Caco-2 (cell line): ENCODE data around the gene SMIM13. TPM values are rescaled to one million over a fixed set of nuclear protein-coding genes. Genes with fewer than 3 reads are reported as not detected.
"Not testable (repeated sequence)": the region's sequence is repeated elsewhere in the genome, so short reads cannot be mapped to it uniquely, and the experiment has no call there.

Experiments used
- BruUV-seq: library from RNA; stranded (reverse); fragments of 400-500 nt; replicated peaks from 2 replicates; lab custom pipeline; 2021; lab: Mats Ljungman, UMichigan
- CTCF ChIA-PET: fragments of 300-600 bp; sonication (Branson Sonifier 250); formaldehyde crosslinking; loops from one replicate; lab custom pipeline; 2022; ENCODE audit warnings: antibody characterized with exemption; lab: Charles Lee
- POLR2A ChIA-PET: fragments of 300-600 bp; sonication (Branson Sonifier 250); formaldehyde crosslinking; loops from one replicate; lab custom pipeline; 2022; ENCODE audit warnings: antibody characterized with exemption; lab: Charles Lee
- DNase-seq, 2 experiments: peaks; one replicate each; pipeline versions ENCODE4 v3.0.0 to v3.0.0-alpha.2; 2020 to 2022
- H3K27me3 ChIP-seq: replicated peaks from 2 replicates; pipeline ENCODE4 v1.6.0; 2011; ENCODE audit warnings: low read length; ENCODE audit not compliant: control insufficient read depth, insufficient read depth
- H3K36me3 ChIP-seq: 2 replicates; pipeline ENCODE4 v1.5.1; 2011; ENCODE audit warnings: low read length; ENCODE audit not compliant: control insufficient read depth, insufficient read depth
- H3K4me1 ChIP-seq: fragments of 250-450 bp; sonication (Bioruptor Pico); 2 replicates; pipeline ENCODE4 v1.5.1; 2020; ENCODE audit warnings: mild to moderate bottlenecking
- H3K4me3 ChIP-seq: 2 replicates; pipeline ENCODE4 v1.5.1; 2011; ENCODE audit warnings: low read depth, mild to moderate bottlenecking, control low read depth, low read length
- H3K9me3 ChIP-seq: fragments of 250-450 bp; sonication (Bioruptor Pico); 2 replicates; pipeline ENCODE4 v1.5.1; 2020; ENCODE audit warnings: mild to moderate bottlenecking, moderate library complexity
- H3K27ac Mint-ChIP-seq: one replicate; pipeline ENCODE4 v1.8.0; 2022; ENCODE audit warnings: mixed read lengths; ENCODE audit not compliant: unreplicated experiment
- H3K27me3 Mint-ChIP-seq: one replicate; pipeline ENCODE4 v1.8.0; 2022; ENCODE audit warnings: mixed read lengths; ENCODE audit not compliant: insufficient read depth, unreplicated experiment
- H3K36me3 Mint-ChIP-seq: one replicate; pipeline ENCODE4 v1.8.0; 2022; ENCODE audit warnings: mild to moderate bottlenecking, mixed read lengths; ENCODE audit not compliant: insufficient read depth, unreplicated experiment
- H3K4me1 Mint-ChIP-seq: one replicate; pipeline ENCODE4 v1.8.0; 2022; ENCODE audit warnings: low read depth, mixed read lengths; ENCODE audit not compliant: unreplicated experiment
- H3K4me3 Mint-ChIP-seq: one replicate; pipeline ENCODE4 v1.8.0; 2022; ENCODE audit warnings: mild to moderate bottlenecking, moderate library complexity, mixed read lengths; ENCODE audit not compliant: unreplicated experiment
- H3K9me3 Mint-ChIP-seq: one replicate; pipeline ENCODE4 v1.8.0; 2022; ENCODE audit warnings: mixed read lengths; ENCODE audit not compliant: unreplicated experiment
- intact Hi-C: fragments of 100-400 bp; cut with micrococcal nuclease; formaldehyde crosslinking; loops from one replicate; pipeline ENCODE4 v1.10.0; 2022; ENCODE audit not compliant: unreplicated experiment
- total RNA-seq: library from RNA; stranded (reverse); gene quantifications from 2 replicates; pipeline ENCODE4 v1.2.3, GENCODE V29; 2022
- TF ChIP-seq, protein P1 (sequence below), 2 experiments: fragments of 200-600 bp in 1 of 2; IDR thresholded peaks; 1 replicate in 1 of 2; 2 replicates in 1 of 2; pipeline versions ENCODE4 v1.5.1 to v1.8.0; 2011 to 2022; ENCODE audit warnings: antibody characterized with exemption in 1 of 2, control low read depth in 1 of 2, inconsistent platforms in 1 of 2, low read depth in 1 of 2, low read length in 1 of 2, mild to moderate bottlenecking in 1 of 2, moderate library complexity in 1 of 2; ENCODE audit not compliant: insufficient read depth in 1 of 2, severe bottlenecking in 1 of 2, unreplicated experiment in 1 of 2

Gene SMIM13
- total RNA-seq, 1 experiment from 2014 or later: 18.8 TPM

- no peak overlapping the region for H3K27ac Mint-ChIP-seq
- POLR2A ChIA-PET: no interaction called here
- H3K9me3 ChIP-seq: 0 out of 2 replicates have a peak, but pooled peaks cover 2% of the 10 kb centered on the region
- H3K9me3 Mint-ChIP-seq: no peaks in the 10 kb centered on the region
- no peaks in the 10 kb centered on the region for H3K27me3 ChIP-seq
- TF ChIP-seq, protein P1, sequence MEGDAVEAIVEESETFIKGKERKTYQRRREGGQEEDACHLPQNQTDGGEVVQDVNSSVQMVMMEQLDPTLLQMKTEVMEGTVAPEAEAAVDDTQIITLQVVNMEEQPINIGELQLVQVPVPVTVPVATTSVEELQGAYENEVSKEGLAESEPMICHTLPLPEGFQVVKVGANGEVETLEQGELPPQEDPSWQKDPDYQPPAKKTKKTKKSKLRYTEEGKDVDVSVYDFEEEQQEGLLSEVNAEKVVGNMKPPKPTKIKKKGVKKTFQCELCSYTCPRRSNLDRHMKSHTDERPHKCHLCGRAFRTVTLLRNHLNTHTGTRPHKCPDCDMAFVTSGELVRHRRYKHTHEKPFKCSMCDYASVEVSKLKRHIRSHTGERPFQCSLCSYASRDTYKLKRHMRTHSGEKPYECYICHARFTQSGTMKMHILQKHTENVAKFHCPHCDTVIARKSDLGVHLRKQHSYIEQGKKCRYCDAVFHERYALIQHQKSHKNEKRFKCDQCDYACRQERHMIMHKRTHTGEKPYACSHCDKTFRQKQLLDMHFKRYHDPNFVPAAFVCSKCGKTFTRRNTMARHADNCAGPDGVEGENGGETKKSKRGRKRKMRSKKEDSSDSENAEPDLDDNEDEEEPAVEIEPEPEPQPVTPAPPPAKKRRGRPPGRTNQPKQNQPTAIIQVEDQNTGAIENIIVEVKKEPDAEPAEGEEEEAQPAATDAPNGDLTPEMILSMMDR (IDR thresholded peaks at IDR 0.05; ENCODE audit: insufficient read depth in 1 of 2, low read depth in 1 of 2, low read length in 1 of 2, severe bottlenecking in 1 of 2, unreplicated experiment in 1 of 2): no peak
- peaks cover 11% of the 10 kb centered on the region for H3K4me1 ChIP-seq
- CTCF ChIA-PET: no interaction called here
- no TSS peak for BruUV-seq
- H3K4me3 Mint-ChIP-seq: no peak overlapping the region
- H3K4me3 ChIP-seq: no peak overlapping the region
- no peak for DNase-seq
- no peaks in the 10 kb centered on the region for H3K36me3 ChIP-seq
- H3K27me3 Mint-ChIP-seq: no peaks in the 10 kb centered on the region
- no peaks in the 10 kb centered on the region for H3K36me3 Mint-ChIP-seq
- intact Hi-C loops: no loop called here
- peaks cover 4% of the 10 kb centered on the region for H3K4me1 Mint-ChIP-seq
These were observed 10.1 kb upstream of the SMIM13 start for GRCh38 chr6:11083491-11083890.

DNA sequence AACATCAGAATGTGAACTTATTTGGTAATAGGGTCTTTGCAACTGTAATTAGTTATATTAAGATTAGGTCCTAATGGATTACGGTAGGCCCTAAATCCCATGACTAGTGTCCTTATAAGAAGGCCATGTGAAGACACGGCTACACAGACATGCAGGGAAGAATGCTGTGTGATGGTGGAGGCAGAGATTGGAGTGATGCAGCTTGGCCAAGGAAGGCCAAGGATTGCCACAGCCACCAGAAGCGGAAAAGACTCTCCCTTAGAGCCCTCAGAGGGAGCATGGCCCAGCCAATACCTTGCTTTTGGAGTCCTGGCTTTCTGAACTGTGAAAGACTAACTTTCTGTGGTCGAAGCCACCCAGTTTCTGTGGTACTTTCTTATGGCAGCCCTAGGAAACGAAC lies 9.7 kb upstream of the SMIM13 start:
- TF ChIP-seq, protein P1 (IDR thresholded peaks at IDR 0.05; ENCODE audit: insufficient read depth in 1 of 2, low read depth in 1 of 2, low read length in 1 of 2, severe bottlenecking in 1 of 2, unreplicated experiment in 1 of 2): no peak
- BruUV-seq: no TSS peak

DNA sequence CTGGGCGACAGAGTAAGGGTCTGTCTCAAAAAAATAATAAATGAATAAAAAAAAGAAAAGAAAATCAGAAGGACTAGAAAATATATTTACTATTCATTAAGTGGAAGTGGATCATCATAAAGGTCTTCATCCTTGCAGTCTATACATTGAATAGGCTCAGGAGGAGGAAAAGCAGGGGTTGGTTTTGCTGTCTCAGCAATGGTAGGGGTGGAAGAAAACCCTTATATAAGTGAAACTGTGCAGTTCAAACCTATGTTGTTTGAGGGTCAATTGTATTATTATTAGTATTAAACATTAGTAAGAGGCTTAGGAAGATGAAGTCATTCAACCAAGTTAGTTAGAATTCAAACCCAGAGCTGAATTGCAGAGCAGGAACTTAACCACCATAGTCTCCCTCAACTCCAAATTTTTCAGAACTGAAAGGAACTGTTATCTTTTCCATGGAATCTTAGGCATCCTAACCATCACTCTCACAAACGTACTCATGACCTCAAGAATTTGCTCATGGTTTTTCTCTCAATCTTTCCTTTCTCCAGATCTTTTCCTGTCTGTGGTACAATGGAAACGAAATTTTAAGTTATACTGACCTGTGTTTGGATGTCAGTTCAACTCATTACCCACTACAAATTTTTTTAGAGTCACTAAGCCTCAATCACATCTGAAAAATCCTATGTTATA lies 7.7 kb upstream of the SMIM13 start:
- no peaks in the 10 kb centered on the region for H3K27me3 Mint-ChIP-seq
- Histone ChIP-seq H3K4me3 (no peak overlapping the region), H3K9me3 (0 out of 2 replicates have a peak, but pooled peaks cover 2% of the 10 kb centered on the region), H3K27me3 (no peaks in the 10 kb centered on the region), H3K4me1 (peaks cover 11% of the 10 kb centered on the region), H3K36me3 (no peaks in the 10 kb centered on the region)
- intact Hi-C loops: no loop called here
- H3K4me1 Mint-ChIP-seq: peaks cover 13% of the 10 kb centered on the region
- TF ChIP-seq, protein P1 (IDR thresholded peaks at IDR 0.05; ENCODE audit: insufficient read depth in 1 of 2, low read depth in 1 of 2, low read length in 1 of 2, severe bottlenecking in 1 of 2, unreplicated experiment in 1 of 2): no peak
- H3K36me3 Mint-ChIP-seq: no peaks in the 10 kb centered on the region
- ChIA-PET CTCF (interaction anchor here (0.6 kb wide), 1 partner anchor 231 kb away, joined by 4 read pairs; no protein-coding TSS in a partner anchor), POLR2A (interaction anchor here (0.5 kb wide), 1 partner anchor 147 kb away, joined by 3 read pairs; the partner anchor contains the start of gene NEDD9)
- no peak for DNase-seq
- H3K9me3 Mint-ChIP-seq: no peaks in the 10 kb centered on the region
- H3K27ac Mint-ChIP-seq: no peak overlapping the region
- no peak overlapping the region for H3K4me3 Mint-ChIP-seq
- BruUV-seq: no TSS peak

More for the DNA sequence above, 9.7 kb upstream of the SMIM13 start:
- no peaks in the 10 kb centered on the region for H3K36me3 ChIP-seq
- no peaks in the 10 kb centered on the region for H3K36me3 Mint-ChIP-seq
- H3K4me3 Mint-ChIP-seq: no peak overlapping the region
- H3K4me1 Mint-ChIP-seq: peaks cover 9% of the 10 kb centered on the region
- ChIA-PET POLR2A (no interaction called here), CTCF (no interaction called here)
- H3K4me1 ChIP-seq: peaks cover 11% of the 10 kb centered on the region
- intact Hi-C loops: no loop called here
- no peak for DNase-seq
- no peaks in the 10 kb centered on the region for H3K9me3 Mint-ChIP-seq
- H3K27me3 ChIP-seq: no peaks in the 10 kb centered on the region
- no peak overlapping the region for H3K4me3 ChIP-seq
- no peaks in the 10 kb centered on the region for H3K27me3 Mint-ChIP-seq
- no peak overlapping the region for H3K27ac Mint-ChIP-seq
- 0 out of 2 replicates have a peak, but pooled peaks cover 2% of the 10 kb centered on the region for H3K9me3 ChIP-seq

DNA sequence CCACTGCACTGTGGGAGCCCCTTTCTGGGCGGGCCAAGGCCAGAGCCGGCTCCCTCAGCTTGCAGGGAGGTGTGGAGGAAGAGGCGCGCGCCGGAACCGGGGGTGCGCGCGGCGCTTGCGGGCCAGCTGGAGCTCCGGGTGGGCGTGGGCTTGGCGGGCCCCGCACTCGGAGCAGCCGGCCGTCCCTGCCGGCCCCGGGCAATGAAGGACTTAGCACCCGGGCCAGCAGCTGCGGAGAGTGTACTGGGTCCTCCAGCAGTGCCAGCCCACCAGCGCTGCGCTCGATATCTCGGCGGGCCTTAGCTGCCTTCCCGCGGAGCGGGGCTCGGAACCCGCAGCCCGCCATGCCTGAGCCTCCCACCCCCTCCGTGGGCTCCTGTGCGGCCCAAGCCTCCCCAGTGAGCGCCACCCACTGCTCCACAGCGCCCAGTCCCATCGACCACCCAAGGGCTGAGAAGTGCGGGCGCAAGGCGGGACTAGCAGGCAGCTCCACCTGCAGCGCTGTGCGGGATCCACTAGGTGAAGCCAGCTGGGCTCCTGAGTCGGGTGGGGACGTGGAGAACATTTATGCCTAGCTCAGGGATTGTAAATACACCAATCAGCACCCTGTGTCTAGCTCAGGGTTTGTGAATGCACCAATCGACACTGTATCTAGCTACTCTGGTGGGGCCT lies 6.4 kb upstream of the SMIM13 start:
- H3K9me3 Mint-ChIP-seq, POLR2A ChIA-PET, CTCF ChIA-PET, H3K27me3 ChIP-seq, H3K27ac Mint-ChIP-seq, H3K36me3 Mint-ChIP-seq, DNase-seq, H3K4me3 Mint-ChIP-seq, intact Hi-C loops, H3K36me3 ChIP-seq, H3K27me3 Mint-ChIP-seq, H3K4me3 ChIP-seq, H3K9me3 ChIP-seq, BruUV-seq: not testable (repeated sequence)
- peaks cover 11% of the 10 kb centered on the region for H3K4me1 ChIP-seq
- peaks cover 13% of the 10 kb centered on the region for H3K4me1 Mint-ChIP-seq
